MCF 10A (cell line): ENCODE measurements around the gene C14orf132. TPM values are rescaled to one million over a fixed set of nuclear protein-coding genes. Genes with fewer than 3 reads are reported as not detected.

Source experiments
- BruUV-seq: library from RNA; stranded (reverse); fragments of 400-500 nt; replicated peaks from 2 replicates; lab custom pipeline; 2021; lab: Mats Ljungman, UMichigan
- CTCF ChIA-PET: fragments of 300-600 bp; sonication (Branson Sonifier 250); formaldehyde crosslinking; extraction: SDS; loops from one replicate; lab custom pipeline; 2021; ENCODE audit warnings: antibody characterized with exemption, inconsistent platforms; lab: Yijun Ruan, JAX
- POLR2A ChIA-PET: fragments of 300-600, 350-650 bp; sonication (Branson Sonifier 250); formaldehyde crosslinking; extraction: SDS; loops from one replicate; lab custom pipeline; 2020; ENCODE audit warnings: antibody characterized with exemption, inconsistent platforms; lab: Yijun Ruan, JAX
- DNase-seq: peaks from one replicate; pipeline ENCODE4 v3.0.0-alpha.2; 2018; ENCODE audit not compliant: unreplicated experiment
- H3K27ac Mint-ChIP-seq: one replicate; pipeline ENCODE4 v1.8.0; 2022; ENCODE audit warnings: mild to moderate bottlenecking, low read depth, mixed read lengths; ENCODE audit not compliant: unreplicated experiment
- H3K27me3 Mint-ChIP-seq: one replicate; pipeline ENCODE4 v1.8.0; 2022; ENCODE audit warnings: mixed read lengths; ENCODE audit not compliant: insufficient read depth, unreplicated experiment
- H3K36me3 Mint-ChIP-seq: one replicate; pipeline ENCODE4 v1.8.0; 2022; ENCODE audit warnings: mild to moderate bottlenecking, moderate library complexity, mixed read lengths; ENCODE audit not compliant: insufficient read depth, unreplicated experiment
- H3K4me1 Mint-ChIP-seq: one replicate; pipeline ENCODE4 v1.8.0; 2022; ENCODE audit warnings: mixed read lengths; ENCODE audit not compliant: insufficient read depth, unreplicated experiment
- H3K4me3 Mint-ChIP-seq: one replicate; pipeline ENCODE4 v1.8.0; 2022; ENCODE audit warnings: mild to moderate bottlenecking, moderate library complexity, mixed read lengths; ENCODE audit not compliant: unreplicated experiment
- H3K9me3 Mint-ChIP-seq: one replicate; pipeline ENCODE4 v1.8.0; 2022; ENCODE audit warnings: mixed read lengths; ENCODE audit not compliant: unreplicated experiment
- CTCF ChIP-seq: fragments of 200-600 bp; IDR thresholded peaks from one replicate; pipeline ENCODE4 v1.8.0; 2022; ENCODE audit warnings: antibody characterized with exemption, mild to moderate bottlenecking; ENCODE audit not compliant: unreplicated experiment
- intact Hi-C: fragments of 100-400 bp; cut with micrococcal nuclease; formaldehyde crosslinking; loops from 2 replicates; pipeline ENCODE4 v1.14.1; 2022
- total RNA-seq: library from RNA; stranded (reverse); gene quantifications from 2 replicates; pipeline ENCODE4 v1.2.3, GENCODE V29; 2022

Gene C14orf132
- total RNA-seq, 1 experiment from 2014 or later = not detected

GRCh38 chr14:96105089-96105925, 66.1 kb downstream of the C14orf132 start:
- CTCF ChIA-PET = interaction anchor here (0.6 to 16.0 kb wide), 8 partner anchors 49 to 332 kb away, joined by 3 to 298 read pairs (median 3); partner anchors contain the start of gene BDKRB1
- Mint-ChIP-seq H3K9me3 (no peaks in the 10 kb centered on the region), H3K4me1 (peaks cover 19% of the 10 kb centered on the region), H3K27me3 (no peaks in the 10 kb centered on the region), H3K27ac (peak overlapping the region; percentile 63), H3K36me3 (no peaks in the 10 kb centered on the region), H3K4me3 (no peak overlapping the region)
- intact Hi-C loops = loop anchor here (2.0 to 10.0 kb wide), 2 partner anchors 59 to 99 kb away; partner anchors contain the start of gene BDKRB2
- POLR2A ChIA-PET = interaction anchor here (0.6 to 2.4 kb wide), 15 partner anchors 13 to 169 kb away, joined by 3 to 12 read pairs (median 3); partner anchors contain the start of gene BDKRB1
- no peak for DNase-seq
- BruUV-seq = no TSS peak
- no peak for TF ChIP-seq CTCF

GRCh38 chr14:96105926-96106441, 66.8 kb downstream of the C14orf132 start:
- ChIA-PET POLR2A (interaction anchor here (0.6 to 2.4 kb wide), 12 partner anchors 12 to 168 kb away, joined by 3 to 12 read pairs (median 4); partner anchors contain the start of gene BDKRB1), CTCF (interaction anchor here (0.5 to 16.0 kb wide), 8 partner anchors 13 to 169 kb away, joined by 3 to 298 read pairs (median 4); partner anchors contain the start of gene BDKRB1)
- Mint-ChIP-seq H3K27me3 (no peaks in the 10 kb centered on the region), H3K27ac (peak overlapping the region; percentile 41), H3K36me3 (no peaks in the 10 kb centered on the region), H3K9me3 (no peaks in the 10 kb centered on the region), H3K4me3 (no peak overlapping the region), H3K4me1 (peaks cover 19% of the 10 kb centered on the region)
- intact Hi-C loops = loop anchor here (2.0 to 10.0 kb wide), 2 partner anchors 59 to 99 kb away; partner anchors contain the start of gene BDKRB2
- peak; percentile 77 for DNase-seq
- BruUV-seq = no TSS peak
- no peak for TF ChIP-seq CTCF

- intact Hi-C loops = loop anchor here (10.0 kb wide), 1 partner anchor 58 kb away; no protein-coding TSS in a partner anchor
- Mint-ChIP-seq H3K9me3 (no peaks in the 10 kb centered on the region), H3K4me3 (no peak overlapping the region), H3K27me3 (no peaks in the 10 kb centered on the region), H3K27ac (no peak overlapping the region), H3K36me3 (no peaks in the 10 kb centered on the region), H3K4me1 (peaks cover 19% of the 10 kb centered on the region)
- BruUV-seq = no TSS peak
- no peak for TF ChIP-seq CTCF
- CTCF ChIA-PET = interaction anchor here (0.5 to 16.0 kb wide), 5 partner anchors 12 to 168 kb away, joined by 3 to 298 read pairs (median 4); no protein-coding TSS in a partner anchor
- POLR2A ChIA-PET = no interaction called here
- DNase-seq = no peak
These were observed 67.7 kb downstream of the C14orf132 start for GRCh38 chr14:96106891-96107290.
